Endothelial cell of hepatic sinusoid (primary cell): Measurements from ENCODE around the gene HBP1.

Experiments used
- in situ Hi-C: cut with HindIII; loops from 2 replicates; pipeline ENCODE4 v1.10.0; 2017; ENCODE audit warnings: low sequenced_read_pairs

The HBP1 gene

GRCh38 chr7:107152011-107152410 is 16.8 kb upstream of the HBP1 start:
- in situ Hi-C loops = loop anchor here (5.0 to 25.0 kb wide), 2 partner anchors 205 to 365 kb away; no protein-coding TSS in a partner anchor

GRCh38 chr7:107154826-107155225 is 14.0 kb upstream of the HBP1 start:
- in situ Hi-C loops = loop anchor here (5.0 to 25.0 kb wide), 2 partner anchors 208 to 368 kb away; no protein-coding TSS in a partner anchor

DNA sequence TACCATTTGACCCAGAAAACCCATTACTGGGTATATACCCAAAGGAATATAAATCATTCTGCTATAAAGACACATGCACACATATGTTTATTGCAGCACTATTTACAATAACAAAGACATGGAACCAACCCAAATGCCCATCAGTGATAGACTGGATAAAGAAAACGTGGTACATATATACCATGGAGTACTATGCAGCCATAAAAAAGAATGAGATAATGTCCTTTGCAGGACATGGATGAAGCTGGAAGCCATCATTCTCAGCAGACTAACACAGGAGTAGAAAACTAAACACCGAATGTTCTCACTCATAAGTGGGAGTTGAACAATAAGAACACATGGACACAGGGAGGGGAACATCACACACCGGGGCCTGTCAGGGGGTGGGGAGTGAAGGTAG is 13.1 kb upstream of the HBP1 start:
- in situ Hi-C loops = loop anchor here (25.0 kb wide), 1 partner anchor 368 kb away; no protein-coding TSS in a partner anchor

DNA sequence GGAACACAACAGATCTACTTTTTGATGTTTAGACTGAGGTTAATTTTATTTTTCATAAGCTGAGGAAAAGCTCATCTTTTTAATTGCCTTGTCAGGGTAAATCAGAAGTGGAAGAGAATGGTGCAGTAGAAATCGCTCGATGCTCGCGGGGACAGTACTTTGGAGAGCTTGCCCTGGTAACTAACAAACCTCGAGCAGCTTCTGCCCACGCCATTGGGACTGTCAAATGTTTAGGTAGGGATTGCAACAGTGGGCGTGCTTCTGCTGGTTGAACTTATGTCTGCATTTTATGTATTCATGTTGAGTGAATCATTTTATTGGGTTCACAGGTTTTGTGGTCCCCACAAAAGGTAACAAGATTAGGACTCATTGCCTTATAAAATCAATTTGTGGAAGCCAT is 11.7 kb upstream of the HBP1 start:
- in situ Hi-C loops = loop anchor here (25.0 kb wide), 1 partner anchor 370 kb away; no protein-coding TSS in a partner anchor

- in situ Hi-C loops = loop anchor here (25.0 kb wide), 1 partner anchor 371 kb away; no protein-coding TSS in a partner anchor
Measured at GRCh38 chr7:107158028-107158427, 10.8 kb upstream of the HBP1 start.

GRCh38 chr7:107160389-107160788 is 8.4 kb upstream of the HBP1 start:
- in situ Hi-C loops = loop anchor here (25.0 kb wide), 1 partner anchor 373 kb away; no protein-coding TSS in a partner anchor

DNA sequence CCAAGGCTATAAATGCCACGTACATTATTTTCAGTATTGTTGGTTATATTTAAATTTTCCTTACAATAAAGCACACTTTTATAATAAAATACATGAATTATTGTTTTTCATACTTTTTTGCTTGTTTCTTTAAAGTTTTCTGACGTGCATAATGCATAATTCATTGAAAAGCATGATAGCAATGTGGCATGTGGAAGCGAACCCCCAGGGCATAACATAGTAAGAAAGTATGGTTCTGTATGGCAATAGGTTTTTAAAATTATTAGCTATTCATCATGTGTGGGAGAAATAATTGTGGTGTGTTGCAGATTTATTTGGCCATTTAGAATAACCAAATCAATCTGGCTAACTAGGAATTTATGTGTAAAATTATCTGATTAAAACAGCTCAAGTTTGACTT is 7.4 kb upstream of the HBP1 start:
- in situ Hi-C loops = loop anchor here (25.0 kb wide), 1 partner anchor 374 kb away; no protein-coding TSS in a partner anchor

- in situ Hi-C loops = loop anchor here (25.0 kb wide), 1 partner anchor 375 kb away; no protein-coding TSS in a partner anchor
Measured at GRCh38 chr7:107162475-107162874, 6.3 kb upstream of the HBP1 start.

DNA sequence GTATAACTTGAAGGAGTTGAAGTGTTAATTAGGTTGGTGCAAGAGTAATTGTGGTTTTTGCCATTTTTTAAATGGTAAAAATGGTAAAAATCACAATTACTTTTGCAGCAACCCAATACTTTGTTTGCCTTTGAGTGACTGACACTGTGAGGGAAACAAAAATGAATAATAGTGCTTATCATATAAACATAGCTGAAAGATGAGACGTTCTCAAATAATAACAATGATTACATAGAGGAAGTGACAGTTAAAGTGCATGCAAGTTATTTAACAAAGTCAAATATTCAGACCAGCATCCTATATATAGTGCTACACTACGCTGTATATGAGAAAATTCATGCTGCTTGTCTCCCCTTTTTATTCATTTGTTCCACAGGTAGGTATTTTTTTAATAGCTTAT is 4.7 kb upstream of the HBP1 start:
- in situ Hi-C loops = loop anchor here (25.0 kb wide), 1 partner anchor 377 kb away; no protein-coding TSS in a partner anchor

DNA sequence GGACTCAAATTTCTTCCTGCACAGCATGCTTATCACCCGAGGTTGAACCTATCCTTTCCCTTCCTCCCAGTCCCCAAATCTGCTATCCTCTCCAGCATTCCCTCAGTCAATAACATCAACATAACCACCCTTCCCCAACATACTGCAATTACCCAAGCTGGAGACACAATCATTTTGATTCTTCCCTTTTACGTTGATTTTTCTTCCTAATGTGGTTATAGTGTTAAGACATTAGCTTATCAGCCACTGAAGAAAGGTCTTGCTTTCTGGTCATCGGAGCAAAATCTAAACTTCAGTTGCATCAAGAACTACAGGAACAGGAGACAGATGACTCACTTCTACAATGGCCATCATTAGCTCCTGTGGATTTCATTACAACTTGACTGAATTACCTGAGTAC is 3.5 kb upstream of the HBP1 start:
- in situ Hi-C loops = loop anchor here (25.0 kb wide), 1 partner anchor 378 kb away; no protein-coding TSS in a partner anchor

- in situ Hi-C loops = loop anchor here (25.0 kb wide), 1 partner anchor 380 kb away; no protein-coding TSS in a partner anchor
Measured at GRCh38 chr7:107166736-107167426, 1.9 kb upstream of the HBP1 start.

DNA sequence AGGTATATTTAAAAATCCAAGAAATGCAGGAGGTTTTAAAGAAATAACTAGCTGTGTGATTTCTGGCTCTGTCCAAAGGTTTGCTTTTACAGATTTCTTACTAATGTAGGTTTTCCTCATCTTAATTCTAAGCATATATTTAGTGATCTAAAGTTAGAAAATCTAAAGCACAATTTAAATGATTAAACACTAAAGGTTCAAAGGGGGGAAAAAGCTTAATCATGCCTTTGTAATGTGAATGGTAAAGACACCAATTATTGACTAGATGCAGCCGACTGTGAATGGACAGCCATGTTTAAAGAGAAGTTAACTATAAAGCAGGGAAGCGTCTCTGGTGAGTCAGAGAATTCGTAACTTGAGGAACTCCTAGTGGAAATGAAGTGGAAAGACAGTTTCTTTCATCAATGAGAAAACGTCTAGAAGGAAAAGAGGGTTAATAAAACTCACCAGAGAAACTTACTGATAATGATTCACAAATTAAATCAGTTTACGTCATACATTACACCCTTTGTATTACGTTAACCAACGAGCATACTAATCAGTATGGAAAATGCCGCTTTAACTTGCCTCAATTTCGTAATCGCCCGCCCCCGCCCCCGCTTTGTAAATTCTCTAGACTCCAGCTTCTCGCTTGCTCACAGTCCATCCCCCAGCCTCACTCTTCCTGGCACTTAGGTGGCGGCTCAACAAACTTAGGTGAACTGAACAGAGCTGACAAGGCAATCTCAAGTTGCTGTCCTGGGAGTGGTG is 1.1 kb upstream of the HBP1 start:
- in situ Hi-C loops = loop anchor here (25.0 kb wide), 1 partner anchor 380 kb away; no protein-coding TSS in a partner anchor

- in situ Hi-C loops = loop anchor here (25.0 kb wide), 1 partner anchor 382 kb away; no protein-coding TSS in a partner anchor
Measured at GRCh38 chr7:107169120-107170050, 582 bp downstream of the HBP1 start.

DNA sequence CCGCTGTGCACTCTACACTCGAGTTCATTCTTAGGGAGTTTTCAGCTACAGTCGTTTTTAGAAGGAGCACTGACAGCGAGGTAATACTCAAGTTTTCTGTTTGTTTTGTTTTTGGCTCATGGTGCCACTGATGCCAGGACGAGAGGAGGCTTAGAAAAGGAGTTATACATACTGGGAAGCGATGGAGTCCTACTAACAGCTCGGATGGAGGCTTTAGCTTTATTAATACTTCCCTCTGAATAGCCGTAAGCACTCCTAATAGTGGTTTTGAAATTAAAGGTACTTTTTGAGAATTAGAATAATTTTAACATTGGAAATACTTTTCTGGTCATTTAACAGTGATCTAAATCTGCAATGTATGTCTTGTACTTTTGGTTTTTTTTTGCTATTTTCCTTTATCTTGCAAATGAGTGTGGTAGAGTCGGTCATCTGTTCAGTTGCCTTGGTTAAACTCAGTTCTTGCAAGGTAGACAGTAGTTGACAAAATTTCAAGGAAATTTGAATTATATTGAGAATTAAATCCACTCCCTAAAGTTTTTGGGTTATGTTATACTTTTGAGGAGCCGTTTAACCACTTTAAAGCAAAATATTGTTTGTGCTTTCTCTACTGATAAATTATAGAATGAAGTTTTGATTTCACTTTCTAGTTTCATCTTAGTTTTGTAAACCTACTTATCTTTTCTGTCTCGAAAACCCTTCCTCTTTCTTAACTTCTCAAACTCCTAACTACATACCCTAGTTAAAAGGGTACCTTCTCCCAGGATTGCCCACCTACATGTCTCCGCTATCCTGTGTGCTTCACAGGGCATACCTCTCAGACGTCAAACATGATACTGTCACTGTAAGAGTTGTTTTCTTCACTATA is 1.5 kb downstream of the HBP1 start:
- in situ Hi-C loops = loop anchor here (25.0 kb wide), 1 partner anchor 383 kb away; no protein-coding TSS in a partner anchor

DNA sequence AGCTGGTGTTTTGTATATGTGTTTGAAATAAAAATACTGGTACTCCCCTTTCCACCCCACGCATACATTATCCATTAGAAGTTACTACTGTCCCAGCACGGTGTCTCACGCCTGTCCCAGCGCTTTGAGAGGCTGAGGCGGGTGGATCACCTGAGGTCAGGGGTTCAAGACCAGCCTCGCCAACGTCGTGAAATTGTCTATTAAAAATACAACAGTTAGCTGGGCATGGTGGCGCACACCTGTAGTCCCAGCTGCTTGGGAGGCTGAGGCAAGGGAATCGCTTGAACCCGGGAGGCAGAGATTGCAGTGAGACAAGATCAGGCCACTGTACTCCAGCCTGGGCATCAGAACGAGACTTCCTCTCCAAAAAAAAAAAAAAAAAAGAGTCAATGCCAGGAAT is 2.7 kb downstream of the HBP1 start:
- in situ Hi-C loops = loop anchor here (25.0 kb wide), 1 partner anchor 384 kb away; no protein-coding TSS in a partner anchor

GRCh38 chr7:107172276-107173032 is 3.7 kb downstream of the HBP1 start:
- in situ Hi-C loops = loop anchor here (25.0 kb wide), 1 partner anchor 385 kb away; no protein-coding TSS in a partner anchor

- in situ Hi-C loops = loop anchor here (25.0 kb wide), 1 partner anchor 386 kb away; no protein-coding TSS in a partner anchor
Measured at GRCh38 chr7:107173191-107173590, 4.4 kb downstream of the HBP1 start.

DNA sequence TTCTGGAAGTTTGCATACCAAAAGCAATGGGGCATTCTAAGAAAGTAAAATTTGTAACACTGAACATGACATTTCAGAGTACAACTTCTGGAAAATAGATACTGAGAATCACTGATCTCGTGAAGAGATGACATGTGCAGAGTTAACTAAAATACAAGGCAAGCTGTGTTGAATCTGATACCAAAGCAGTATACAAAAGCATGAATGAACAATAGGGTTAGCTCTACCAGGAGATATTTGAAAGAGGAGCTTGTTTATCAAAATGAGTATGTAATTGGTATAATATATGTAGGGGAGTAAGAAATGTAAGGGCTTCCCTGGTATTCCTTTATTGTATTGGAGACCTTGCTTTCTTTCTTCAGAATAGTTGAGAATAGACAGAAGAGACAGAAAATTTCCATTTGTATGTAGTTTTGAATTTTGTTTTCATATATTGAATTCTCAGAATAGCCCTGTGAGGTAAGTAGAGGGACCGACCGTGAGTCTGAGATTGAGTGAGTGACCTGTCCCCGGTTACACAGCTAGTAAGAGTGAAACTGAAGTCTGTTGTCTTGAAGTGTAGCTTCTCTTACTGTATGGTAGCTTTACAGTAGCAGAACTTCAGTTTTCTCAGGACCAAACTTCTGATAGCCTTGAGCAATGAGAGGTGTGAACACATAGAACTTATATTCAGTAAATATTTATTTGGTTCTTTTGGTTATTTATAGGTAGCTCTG is 5.0 kb downstream of the HBP1 start:
- in situ Hi-C loops = loop anchor here (25.0 kb wide), 1 partner anchor 387 kb away; no protein-coding TSS in a partner anchor
